ENCODE measurements around the gene SPR. TPM values are rescaled to one million over a fixed set of nuclear protein-coding genes. Genes with fewer than 3 reads are reported as not detected.

The SPR gene
- total RNA-seq, 6 experiments from 2014 or later = 17.0 to 21.6 (median 19.0) TPM

DNA sequence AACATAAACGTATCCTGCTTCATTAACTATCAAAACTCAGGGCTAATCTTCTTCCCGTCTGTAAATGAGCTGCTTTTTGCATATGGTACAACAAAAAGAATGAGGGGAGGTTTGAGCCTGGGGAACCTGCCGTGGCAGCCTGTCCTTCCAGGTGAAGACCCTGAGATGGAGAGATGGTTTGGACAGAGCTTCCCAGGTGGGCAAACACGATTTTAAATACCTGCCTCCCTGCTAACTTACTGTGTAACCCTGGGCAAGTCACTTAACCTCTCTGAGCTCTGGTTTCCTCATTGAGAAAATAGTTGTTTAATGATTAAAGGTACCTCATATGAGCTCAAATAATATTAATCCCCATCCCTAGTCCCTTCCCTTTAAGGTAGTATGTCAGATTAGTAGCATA is 39.2 kb downstream of the SPR start:
- Mint-ChIP-seq H3K27me3 (ENCODE audit: insufficient read depth) (peaks cover 35% of the 10 kb centered on the region), H3K4me1 (ENCODE audit: low read depth) (no peaks in the 10 kb centered on the region)

DNA sequence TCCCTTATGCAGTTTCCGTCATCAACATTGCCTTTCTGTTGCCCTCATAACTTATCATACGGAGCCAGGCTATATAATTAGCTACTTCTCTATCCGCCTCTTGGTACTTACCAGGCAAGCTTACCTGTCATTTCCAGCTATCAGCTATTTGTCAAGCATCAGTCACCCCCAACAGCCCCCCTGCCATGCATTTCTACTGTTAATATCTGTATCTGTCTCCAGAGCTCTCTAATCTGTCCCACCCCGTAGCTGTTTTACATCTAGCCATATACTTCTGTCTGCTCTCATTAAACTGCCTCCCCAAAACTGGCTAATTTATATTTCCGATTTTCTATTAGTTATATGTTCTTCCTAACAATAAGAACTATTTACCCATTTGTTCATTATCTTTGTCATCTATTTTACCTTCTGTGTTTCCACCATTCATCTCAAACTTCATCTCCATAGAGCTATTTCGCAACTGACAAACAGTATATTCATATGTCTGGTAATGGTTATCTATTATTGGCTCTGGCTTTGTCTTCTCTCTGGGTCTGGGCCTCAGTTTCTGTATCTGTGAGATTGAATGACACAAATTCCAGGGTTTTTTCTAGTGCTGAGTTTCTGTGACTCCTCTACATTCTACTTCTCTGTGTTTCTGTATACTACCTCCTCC is 39.7 kb downstream of the SPR start:
- H3K27me3 Mint-ChIP-seq (ENCODE audit: insufficient read depth) = peaks cover 33% of the 10 kb centered on the region
- H3K4me3 Mint-ChIP-seq = no peak overlapping the region
- H3K36me3 Mint-ChIP-seq (ENCODE audit: low read depth) = no peaks in the 10 kb centered on the region
- H3K4me1 Mint-ChIP-seq (ENCODE audit: low read depth) = no peaks in the 10 kb centered on the region
- no peak for DNase-seq
- no peaks in the 10 kb centered on the region for H3K9me3 Mint-ChIP-seq
- TF ChIP-seq, protein P1, sequence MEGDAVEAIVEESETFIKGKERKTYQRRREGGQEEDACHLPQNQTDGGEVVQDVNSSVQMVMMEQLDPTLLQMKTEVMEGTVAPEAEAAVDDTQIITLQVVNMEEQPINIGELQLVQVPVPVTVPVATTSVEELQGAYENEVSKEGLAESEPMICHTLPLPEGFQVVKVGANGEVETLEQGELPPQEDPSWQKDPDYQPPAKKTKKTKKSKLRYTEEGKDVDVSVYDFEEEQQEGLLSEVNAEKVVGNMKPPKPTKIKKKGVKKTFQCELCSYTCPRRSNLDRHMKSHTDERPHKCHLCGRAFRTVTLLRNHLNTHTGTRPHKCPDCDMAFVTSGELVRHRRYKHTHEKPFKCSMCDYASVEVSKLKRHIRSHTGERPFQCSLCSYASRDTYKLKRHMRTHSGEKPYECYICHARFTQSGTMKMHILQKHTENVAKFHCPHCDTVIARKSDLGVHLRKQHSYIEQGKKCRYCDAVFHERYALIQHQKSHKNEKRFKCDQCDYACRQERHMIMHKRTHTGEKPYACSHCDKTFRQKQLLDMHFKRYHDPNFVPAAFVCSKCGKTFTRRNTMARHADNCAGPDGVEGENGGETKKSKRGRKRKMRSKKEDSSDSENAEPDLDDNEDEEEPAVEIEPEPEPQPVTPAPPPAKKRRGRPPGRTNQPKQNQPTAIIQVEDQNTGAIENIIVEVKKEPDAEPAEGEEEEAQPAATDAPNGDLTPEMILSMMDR (IDR thresholded peaks at IDR 0.05) = no peak
- H3K27ac Mint-ChIP-seq = no peak overlapping the region

More for the DNA sequence above, 39.2 kb downstream of the SPR start:
- TF ChIP-seq, protein P1 (IDR thresholded peaks at IDR 0.05) = no peak
- DNase-seq = no peak
- Mint-ChIP-seq H3K27ac (no peak overlapping the region), H3K4me3 (no peak overlapping the region), H3K9me3 (no peaks in the 10 kb centered on the region), H3K36me3 (ENCODE audit: low read depth) (no peaks in the 10 kb centered on the region)

DNA sequence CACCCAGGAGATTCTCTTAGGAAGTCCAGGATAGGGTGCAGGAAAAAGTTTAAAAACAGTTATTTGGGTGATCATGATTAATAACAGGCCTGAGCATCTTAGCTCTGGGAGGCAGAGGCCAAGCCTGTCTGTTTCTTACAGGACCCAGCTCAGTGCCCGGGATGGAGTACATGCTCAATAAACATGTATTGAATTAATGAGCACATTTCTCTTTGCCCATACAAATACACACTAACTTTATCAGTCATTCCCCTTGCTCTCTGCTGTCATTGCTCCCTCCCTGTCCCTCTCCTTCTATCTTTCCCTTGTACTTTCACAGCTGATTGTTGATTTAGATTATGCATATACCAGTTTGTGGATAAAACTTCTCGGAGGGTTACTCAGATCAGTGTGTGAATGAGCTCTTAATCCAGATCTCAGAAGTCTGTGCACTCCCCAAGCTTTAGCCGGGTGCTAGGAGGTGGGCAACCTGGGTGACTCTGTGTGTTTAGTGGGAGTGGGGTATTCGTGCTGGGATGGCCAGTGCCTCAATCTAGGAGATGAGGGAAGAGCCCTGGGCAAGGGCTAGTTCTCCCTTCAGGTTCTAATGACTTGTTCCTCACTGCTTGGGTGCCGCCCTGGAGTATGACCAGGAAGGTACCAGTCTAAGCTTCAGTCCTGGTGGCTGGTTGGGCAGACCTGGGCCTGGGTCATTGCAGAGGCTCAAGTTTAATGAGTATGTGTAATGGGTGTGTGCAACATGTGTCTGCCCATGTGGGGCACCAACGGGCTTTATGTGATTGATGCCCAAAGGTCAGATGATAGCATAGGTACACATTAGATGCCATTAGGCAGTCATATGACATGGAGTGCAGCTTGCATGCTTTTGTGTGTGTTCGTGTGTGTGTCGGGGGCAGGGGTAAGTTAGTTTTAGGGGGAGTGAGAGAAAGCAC is 40.7 kb downstream of the SPR start:
- no peak overlapping the region for H3K27ac Mint-ChIP-seq
- TF ChIP-seq, protein P1 (IDR thresholded peaks at IDR 0.05) = no peak
- no peaks in the 10 kb centered on the region for H3K4me1 Mint-ChIP-seq (ENCODE audit: low read depth)
- H3K9me3 Mint-ChIP-seq = no peaks in the 10 kb centered on the region
- H3K36me3 Mint-ChIP-seq (ENCODE audit: low read depth) = no peaks in the 10 kb centered on the region
- DNase-seq = no peak
- no peak overlapping the region for H3K4me3 Mint-ChIP-seq
- peaks cover 27% of the 10 kb centered on the region for H3K27me3 Mint-ChIP-seq (ENCODE audit: insufficient read depth)

DNA sequence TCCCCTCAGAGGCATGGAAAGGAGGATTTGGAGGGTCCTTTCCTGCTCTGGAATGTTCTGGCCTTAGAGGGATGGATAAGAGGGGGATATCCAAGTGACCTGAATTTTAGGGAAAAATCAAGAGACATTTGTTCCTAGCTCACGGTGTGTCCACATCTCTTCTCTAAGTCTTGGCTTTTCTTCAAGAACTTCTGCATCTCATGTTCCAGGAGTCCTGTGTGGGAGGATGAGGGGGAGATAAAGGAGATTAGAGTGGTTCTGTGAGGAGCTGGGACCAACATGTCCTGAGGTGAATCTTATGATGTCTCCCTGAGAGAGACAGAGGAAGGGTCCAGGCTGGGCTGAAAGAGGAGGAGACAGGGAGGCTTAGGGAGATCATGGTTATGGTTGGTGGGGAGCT is 41.8 kb downstream of the SPR start:
- Mint-ChIP-seq H3K9me3 (no peaks in the 10 kb centered on the region), H3K4me3 (no peak overlapping the region), H3K4me1 (ENCODE audit: low read depth) (no peaks in the 10 kb centered on the region), H3K27me3 (ENCODE audit: insufficient read depth) (peaks cover 20% of the 10 kb centered on the region), H3K36me3 (ENCODE audit: low read depth) (no peaks in the 10 kb centered on the region), H3K27ac (no peak overlapping the region)
- TF ChIP-seq, protein P1 (IDR thresholded peaks at IDR 0.05) = no peak
- no peak for DNase-seq

DNA sequence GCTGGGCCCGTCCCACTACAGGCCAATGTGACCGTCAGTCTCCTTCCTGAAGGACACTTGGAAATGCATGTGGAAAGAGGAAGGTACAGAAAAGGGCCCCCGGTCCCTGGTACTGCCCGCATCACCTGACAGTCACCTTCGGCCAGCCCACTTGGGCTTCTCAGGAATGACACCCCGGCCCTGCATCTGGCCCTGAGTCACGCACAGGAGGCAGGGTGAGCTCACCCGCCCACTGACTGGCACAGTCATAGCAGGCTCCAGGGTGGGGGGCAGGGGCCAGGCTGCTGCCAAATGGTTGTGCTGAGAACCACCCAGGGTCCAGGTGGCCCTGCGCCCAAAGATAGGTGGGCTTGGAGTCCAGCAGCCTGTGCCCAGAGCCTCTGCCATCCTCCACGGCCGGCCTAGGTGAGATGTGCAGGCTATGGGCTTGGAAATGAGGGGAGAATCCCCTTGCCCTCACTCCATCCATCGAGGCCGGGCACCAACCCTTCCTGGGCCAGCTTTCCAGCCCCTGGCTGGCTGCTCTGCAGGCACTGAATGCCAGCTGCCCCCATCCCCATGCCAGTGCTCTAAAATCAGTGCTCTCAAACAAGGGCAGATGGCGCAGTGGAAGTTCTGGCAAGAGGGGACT is 44.2 kb downstream of the SPR start:
- no peak for DNase-seq
- Mint-ChIP-seq H3K9me3 (no peaks in the 10 kb centered on the region), H3K36me3 (ENCODE audit: low read depth) (no peaks in the 10 kb centered on the region), H3K4me3 (no peak overlapping the region), H3K27ac (no peak overlapping the region), H3K4me1 (ENCODE audit: low read depth) (no peaks in the 10 kb centered on the region), H3K27me3 (ENCODE audit: insufficient read depth) (peaks cover 17% of the 10 kb centered on the region)
- TF ChIP-seq, protein P1 (IDR thresholded peaks at IDR 0.05) = no peak
